DMS 273 (cell line): ENCODE data around the gene CCL18.
"Not testable (repeated sequence)": the region's sequence is repeated elsewhere in the genome, so short reads cannot be mapped to it uniquely, and the experiment has no call there.

Source experiments
- DNase-seq: peaks from one replicate; lab custom pipeline; 2025; ENCODE audit not compliant: unreplicated experiment; lab: John Stamatoyannopoulos, UW

CCL18 gene, protein sequence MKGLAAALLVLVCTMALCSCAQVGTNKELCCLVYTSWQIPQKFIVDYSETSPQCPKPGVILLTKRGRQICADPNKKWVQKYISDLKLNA

DNA sequence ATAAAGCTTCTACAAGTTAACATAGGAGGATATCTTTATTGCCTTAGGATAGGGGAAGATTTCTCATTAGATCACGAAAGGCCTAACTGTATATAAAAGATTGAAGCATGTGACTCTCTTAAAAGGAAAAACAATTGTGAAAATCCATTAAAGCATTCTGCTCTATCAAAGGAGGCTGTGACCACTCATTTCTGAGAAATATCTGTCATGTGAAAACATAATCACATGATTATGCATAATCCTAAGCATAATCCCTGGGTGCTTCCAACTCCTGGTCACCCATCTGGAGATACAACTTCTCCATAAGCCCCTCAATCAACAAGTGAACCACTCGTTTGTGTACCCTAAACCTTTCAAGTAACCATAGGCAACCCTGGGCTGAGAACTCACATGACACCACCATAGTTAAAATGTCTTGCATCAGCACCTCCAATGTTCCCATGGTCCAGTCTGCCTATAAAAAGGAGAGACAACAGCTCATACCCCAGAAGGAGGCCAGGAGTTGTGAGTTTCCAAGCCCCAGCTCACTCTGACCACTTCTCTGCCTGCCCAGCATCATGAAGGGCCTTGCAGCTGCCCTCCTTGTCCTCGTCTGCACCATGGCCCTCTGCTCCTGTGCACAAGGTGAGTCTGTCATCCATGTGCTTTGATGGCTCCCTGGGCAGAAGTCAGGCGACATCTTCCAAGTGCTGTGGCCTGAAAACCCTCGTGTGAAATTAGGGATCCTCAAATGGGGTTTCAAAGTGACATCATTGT lies at the start of gene CCL18:
CCL18 (plus strand) TSS at position 487 of the 756 bp plus-strand sequence; CDS start at position 558, 71 bp downstream.
- no peak for DNase-seq

DNA sequence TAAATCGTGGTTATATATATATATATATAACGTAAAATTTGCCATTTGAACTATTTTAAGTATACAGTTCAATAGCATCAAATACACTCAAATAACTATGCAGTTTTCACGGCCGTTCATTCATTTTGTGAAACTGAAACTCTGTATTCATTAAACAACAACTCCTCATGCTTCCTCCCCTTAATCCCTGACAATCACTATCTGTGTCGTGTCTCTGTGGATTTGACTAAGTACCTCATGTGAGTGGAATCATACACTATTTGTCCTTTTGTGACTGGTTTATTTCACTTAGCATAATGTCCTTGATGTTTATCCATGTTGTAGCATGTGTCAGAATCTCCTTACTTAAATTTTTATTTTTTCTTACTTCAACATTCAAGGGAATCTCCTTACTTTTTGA lies 49.1 kb upstream of the CCL18 start:
- no peak for DNase-seq

GRCh38 chr17:36015895-36016294 lies 48.2 kb upstream of the CCL18 start:
- not testable (repeated sequence) for DNase-seq

DNA sequence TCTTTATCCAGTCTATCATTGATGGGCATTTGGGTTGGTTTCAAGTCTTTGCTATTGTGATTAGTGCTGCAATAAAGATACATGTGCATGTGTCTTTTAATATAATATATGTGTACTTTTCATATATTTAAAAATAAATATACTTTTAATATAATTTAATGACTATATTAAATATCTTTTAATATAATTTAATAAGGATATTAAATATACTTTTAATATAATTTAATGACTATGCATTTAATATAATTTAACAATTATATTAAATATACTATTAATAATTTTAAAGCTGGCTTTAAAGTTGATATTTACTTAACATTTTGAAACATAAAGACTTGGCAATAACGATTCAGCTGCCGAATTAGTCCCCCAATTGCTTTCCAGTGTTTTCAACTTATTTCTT lies 47.5 kb upstream of the CCL18 start:
- no peak for DNase-seq

DNA sequence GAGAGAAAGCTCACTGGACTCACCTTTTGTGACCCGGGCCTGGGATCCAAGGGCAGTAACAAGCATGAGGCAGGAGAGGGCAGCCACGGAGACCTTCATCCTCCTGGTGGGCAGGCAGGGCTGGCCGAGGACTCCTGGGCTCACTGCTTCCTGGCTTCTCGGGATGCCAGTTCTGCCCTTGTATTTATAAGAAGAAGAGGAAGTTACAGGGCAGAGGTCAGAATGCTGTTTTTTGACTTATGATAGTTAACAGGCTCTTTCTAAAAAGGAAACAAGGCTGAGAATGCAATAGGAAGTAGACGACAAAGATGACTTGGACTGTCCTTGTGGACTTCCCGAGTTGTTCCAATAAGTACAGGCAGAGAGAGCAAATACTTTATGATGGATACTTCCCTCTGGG lies 46.3 kb upstream of the CCL18 start, which contains the start of gene CCL23:
CCL23 (minus strand) TSS at position 174 of the 400 bp plus-strand sequence; CDS start at position 99, 75 bp downstream.
- DNase-seq = no peak

DNA sequence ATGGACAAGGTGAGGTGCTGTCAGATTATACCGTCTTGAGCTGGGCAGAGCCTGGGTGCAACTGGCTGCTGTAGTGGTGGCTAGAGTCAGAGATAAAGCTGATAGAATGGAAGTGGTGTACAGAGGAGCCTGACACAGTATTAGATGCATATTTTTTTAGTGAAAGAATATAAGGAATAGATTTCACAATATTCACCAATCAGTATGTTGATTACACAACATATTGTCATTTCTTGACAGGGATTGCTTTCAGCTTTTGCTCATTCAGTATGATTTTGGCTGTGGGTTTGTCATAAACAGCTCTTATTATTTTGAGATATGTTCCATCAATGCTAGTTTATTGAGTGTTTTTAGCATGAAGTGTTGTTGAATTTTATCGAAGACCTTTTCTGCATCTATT lies 44.6 kb upstream of the CCL18 start:
- no peak for DNase-seq

DNA sequence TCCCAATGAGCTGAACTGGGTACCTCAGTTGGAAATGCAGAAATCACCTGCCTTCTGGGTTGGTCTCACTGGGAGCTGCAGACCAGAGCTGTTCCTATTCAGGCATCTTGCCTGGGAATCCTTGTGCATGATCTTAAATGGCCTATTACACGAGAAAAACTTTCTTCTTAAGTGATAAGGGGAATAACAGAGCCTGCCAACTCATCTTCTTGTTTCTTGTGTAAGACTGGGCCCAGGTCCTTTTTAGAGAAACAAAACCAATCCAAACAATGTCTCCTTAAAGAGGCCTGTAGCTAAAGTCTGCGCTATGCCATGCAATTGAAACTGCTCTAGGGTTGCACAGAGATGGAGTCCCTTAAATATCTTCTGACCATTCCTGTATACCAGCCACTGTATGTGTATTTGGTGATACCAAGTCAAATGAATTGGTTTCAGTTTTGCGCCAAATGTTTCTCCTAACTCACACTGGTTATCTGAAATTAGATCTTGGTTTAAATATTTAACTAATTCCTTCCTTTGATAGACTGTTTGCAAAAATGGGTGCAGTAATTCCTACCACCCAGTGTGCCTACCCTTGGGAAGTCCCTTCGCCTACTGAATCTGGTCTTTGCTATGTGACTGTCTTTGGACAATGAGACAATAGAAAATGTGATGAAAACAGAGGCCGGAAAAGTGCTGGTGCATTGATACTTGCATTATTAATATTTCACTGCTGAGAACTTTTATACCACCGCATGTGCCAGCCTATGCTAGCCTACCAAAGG lies 39.8 kb upstream of the CCL18 start:
- DNase-seq = no peak

DNA sequence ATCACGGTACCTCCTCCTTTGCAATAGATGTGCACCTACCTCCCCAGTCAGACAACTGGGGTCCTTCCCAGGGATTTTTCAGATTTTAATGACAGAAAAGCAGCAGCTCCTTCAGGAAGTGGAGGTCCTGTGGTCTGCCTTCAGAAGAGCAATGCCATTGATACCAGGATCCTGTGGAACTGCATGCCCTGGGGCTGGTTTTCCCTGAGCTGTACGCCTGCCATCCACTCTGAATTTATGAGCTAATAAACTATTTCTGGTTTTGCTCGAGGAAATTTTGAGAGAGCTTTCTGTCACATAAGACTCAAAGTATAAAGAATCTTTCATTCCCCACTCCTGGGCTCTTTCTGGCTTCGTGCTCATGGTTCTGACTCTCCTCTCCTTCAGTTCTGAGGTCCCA lies 36.3 kb upstream of the CCL18 start:
- no peak for DNase-seq

GRCh38 chr17:36030956-36031355 lies 33.1 kb upstream of the CCL18 start:
- no peak for DNase-seq

GRCh38 chr17:36034127-36034526 lies 29.9 kb upstream of the CCL18 start:
- no peak for DNase-seq

- DNase-seq = no peak
Measured at GRCh38 chr17:36036235-36036634, 27.8 kb upstream of the CCL18 start.

DNA sequence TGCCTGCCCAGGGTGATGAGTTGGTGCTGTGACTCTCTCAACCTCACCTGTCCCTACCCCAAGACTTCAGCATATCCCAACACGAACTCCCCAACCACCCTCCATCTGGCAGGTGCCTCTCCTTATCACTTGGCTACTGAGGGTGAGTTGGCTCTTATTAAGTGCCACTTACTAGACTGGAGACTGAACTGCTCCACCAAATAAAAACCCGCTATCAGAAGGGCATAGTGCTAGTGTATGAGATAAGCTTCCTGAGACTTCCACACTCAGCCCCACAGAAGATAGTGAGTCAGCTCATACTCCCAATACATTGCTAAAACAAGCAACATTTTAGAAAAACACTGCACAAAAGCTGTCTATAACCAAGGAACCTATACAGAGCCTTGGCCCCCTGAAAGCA lies 16.0 kb upstream of the CCL18 start:
- no peak for DNase-seq

GRCh38 chr17:36049643-36050042 lies 14.4 kb upstream of the CCL18 start:
- DNase-seq = no peak

DNA sequence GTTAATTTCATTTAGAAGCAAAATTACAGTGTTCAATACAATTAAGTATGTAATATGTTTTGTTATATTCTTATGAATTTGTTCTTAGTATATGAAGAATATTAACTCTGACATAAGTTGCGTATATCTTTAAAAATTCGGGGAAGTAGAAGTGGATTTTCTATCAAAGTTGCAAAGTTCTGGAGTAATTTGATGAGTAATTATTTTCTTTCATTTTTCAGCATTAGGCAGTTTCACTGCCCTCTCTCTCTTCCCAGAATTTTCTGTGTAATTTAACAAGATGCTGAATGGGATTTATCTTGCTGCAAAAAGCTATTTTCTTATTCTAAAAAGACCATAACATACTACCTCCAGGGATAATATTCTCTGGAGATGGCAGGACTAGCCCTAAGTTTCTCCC lies 8.9 kb upstream of the CCL18 start:
- no peak for DNase-seq

- DNase-seq = no peak
Measured at GRCh38 chr17:36055921-36056520, 8.1 kb upstream of the CCL18 start.

- DNase-seq = no peak
Measured at GRCh38 chr17:36057911-36058310, 6.2 kb upstream of the CCL18 start.

- DNase-seq = no peak
Measured at GRCh38 chr17:36059406-36059805, 4.7 kb upstream of the CCL18 start.

DNA sequence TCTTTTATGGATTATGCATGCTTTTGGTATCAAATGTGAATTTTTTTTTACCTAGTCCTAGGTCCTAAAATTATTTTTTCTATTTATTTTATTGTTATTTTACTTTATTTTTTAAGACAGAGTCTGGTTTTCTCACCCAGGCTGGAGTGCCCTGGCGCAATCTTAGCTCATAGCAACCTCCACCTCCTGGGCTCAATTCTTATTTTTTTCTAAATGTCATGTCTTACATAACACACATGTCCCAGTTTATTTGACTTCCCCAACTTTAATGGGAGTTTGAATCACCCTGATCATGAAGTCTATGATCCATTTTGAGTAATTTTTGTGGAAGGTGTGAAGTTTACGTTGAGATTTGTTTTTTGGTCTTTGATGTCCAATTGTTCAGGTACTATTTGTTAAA lies 3.3 kb upstream of the CCL18 start:
- DNase-seq = no peak

DNA sequence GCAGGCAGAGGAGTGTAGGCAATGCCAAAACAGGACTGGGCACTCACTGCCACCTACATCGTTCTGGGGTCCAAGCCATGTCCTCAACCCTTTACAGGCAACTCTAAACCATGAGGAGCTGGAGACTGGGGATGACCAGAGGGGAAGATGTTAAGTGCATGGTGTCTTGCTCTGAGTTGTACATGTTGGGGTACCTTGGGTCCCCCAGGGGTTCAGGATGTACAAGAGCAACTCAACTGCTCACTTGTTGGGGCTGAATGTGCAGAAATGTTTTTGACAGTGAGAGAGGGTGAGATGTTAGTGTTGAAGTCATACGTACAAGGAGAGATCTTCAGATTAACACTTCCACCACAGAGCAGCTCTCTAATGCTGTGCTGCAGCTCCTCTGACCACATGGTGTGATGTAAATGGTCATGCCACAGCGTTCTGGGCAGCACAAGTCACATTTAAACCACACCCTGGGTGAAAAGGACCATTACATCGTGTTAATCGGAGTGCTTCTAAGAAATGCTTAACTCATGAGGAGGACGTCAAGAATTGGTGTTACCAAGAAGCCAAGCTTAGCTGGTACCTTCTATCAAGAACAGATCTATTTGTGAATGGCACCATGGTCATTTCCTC lies 2.4 kb downstream of the CCL18 start:
- no peak for DNase-seq

DNA sequence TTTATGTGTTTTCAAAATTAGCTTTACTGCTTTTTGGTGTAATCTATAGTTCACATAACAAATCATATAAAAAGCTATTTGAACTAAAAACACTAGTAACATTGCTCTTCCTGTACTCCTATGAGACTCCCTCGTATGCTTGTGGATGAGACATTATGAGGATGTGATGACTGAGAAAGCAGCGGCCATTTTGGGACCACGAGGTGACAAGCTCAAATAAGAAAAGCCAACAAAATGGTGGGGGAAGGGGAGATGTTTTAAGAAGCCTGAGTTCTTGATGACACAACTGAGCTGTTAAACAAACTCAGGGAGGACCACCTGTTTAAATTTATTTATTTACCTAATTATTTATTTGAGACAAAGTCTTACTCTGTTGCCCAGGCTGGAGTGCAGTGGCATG lies 4.5 kb downstream of the CCL18 start:
- DNase-seq = peak; percentile 11

DNA sequence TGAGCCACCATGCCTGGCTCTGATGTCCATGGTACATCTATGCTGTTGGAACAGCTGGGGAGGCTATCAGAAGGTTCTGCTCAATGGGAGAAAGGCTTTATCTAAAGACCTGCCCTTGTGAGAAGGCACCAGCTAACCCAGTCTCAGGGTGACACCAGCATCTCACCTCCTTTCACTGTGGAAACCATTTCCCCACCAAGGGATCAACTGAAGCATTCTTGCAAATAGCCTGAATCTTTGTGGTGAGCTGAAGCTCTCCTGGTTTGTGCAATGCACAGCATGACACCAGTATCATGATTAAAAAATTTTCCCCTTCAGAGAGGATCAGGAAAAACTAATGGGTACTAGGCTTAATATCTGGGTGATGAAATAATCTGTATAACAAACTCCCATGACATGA lies 5.1 kb downstream of the CCL18 start:
- DNase-seq = no peak
